Measurements from ENCODE around the gene TRIO.

The TRIO gene

GRCh38 chr5:14165375-14166106 is 22.4 kb downstream of the TRIO start (continued):
- TF ChIP-seq ZNF830 (tag by site-specific recombination; IDR thresholded peaks at IDR 0.05; ENCODE audit: low read depth) = no peak
- no peak for TF ChIP-seq ZNF514 (tag by site-specific recombination; IDR thresholded peaks at IDR 0.05)
- no peak for TF ChIP-seq ZBTB8A (tag by site-specific recombination; IDR thresholded peaks at IDR 0.05)
- TF ChIP-seq ZNF398 (tag by site-specific recombination; IDR thresholded peaks at IDR 0.05) = no peak
- no peak for TF ChIP-seq ZNF529 (tag by site-specific recombination; IDR thresholded peaks at IDR 0.05; ENCODE audit: insufficient replicate concordance)
- peak; percentile 87 for TF ChIP-seq ZNF692 (tag by site-specific recombination; IDR thresholded peaks at IDR 0.05)
- no peak for TF ChIP-seq EGR2 (tag by site-specific recombination; IDR thresholded peaks at IDR 0.05; ENCODE audit: low read depth)
- peak; percentile 37; the same call in 1 of the 2 replicates for TF ChIP-seq IKZF3 (tag by site-specific recombination; IDR thresholded peaks at IDR 0.05)
- peak; percentile 36; the same call in 1 of the 2 replicates for TF ChIP-seq ZEB2 (tag by site-specific recombination; IDR thresholded peaks at IDR 0.05)
- no peak for TF ChIP-seq ZNF791 (tag by site-specific recombination; IDR thresholded peaks at IDR 0.05)
- no peak for TF ChIP-seq GLI2 (tag by site-specific recombination; IDR thresholded peaks at IDR 0.05; ENCODE audit: borderline replicate concordance, low read depth)
- TF ChIP-seq ZNF629 (tag by site-specific recombination; IDR thresholded peaks at IDR 0.05) = peak; percentile 66
- TF ChIP-seq ZNF654 (tag by site-specific recombination; IDR thresholded peaks at IDR 0.05; ENCODE audit: low read depth) = 0 out of 2 replicates have a peak, but pooled peaks have one; percentile 11
- TF ChIP-seq ZNF394 (tag by site-specific recombination; IDR thresholded peaks at IDR 0.05; ENCODE audit: borderline replicate concordance) = peak; percentile 15; the same call in 1 of the 2 replicates
- TF ChIP-seq ZBTB6 (tag by site-specific recombination; IDR thresholded peaks at IDR 0.05) = no peak
- TF ChIP-seq ZNF184 (tag by site-specific recombination; IDR thresholded peaks at IDR 0.05) = 0 out of 2 replicates have a peak, but pooled peaks have one; percentile 64
- TF ChIP-seq ZBTB21 (tag by site-specific recombination; IDR thresholded peaks at IDR 0.05) = no peak
- no peak for TF ChIP-seq SP2 (tag by site-specific recombination; IDR thresholded peaks at IDR 0.05)
- TF ChIP-seq ZBTB44 (tag by site-specific recombination; IDR thresholded peaks at IDR 0.05) = no peak
- TF ChIP-seq KLF7 (tag by site-specific recombination; IDR thresholded peaks at IDR 0.05; ENCODE audit: borderline replicate concordance) = no peak
- TF ChIP-seq ZNF707 (tag by site-specific recombination; IDR thresholded peaks at IDR 0.05) = no peak
- no peak for TF ChIP-seq ZNF776 (tag by site-specific recombination; IDR thresholded peaks at IDR 0.05; ENCODE audit: borderline replicate concordance)
- TF ChIP-seq ZSCAN30 (tag by site-specific recombination; IDR thresholded peaks at IDR 0.05) = no peak
- TF ChIP-seq ZNF585B (tag by site-specific recombination; IDR thresholded peaks at IDR 0.05) = no peak
- TF ChIP-seq SP3 (tag by site-specific recombination; IDR thresholded peaks at IDR 0.05) = no peak
- no peak for TF ChIP-seq ZNF148 (tag by site-specific recombination; IDR thresholded peaks at IDR 0.05; ENCODE audit: borderline replicate concordance)
- no peak for TF ChIP-seq OVOL3 (tag by site-specific recombination; IDR thresholded peaks at IDR 0.05)
- peak; percentile 90 for TF ChIP-seq ZNF366 (tag by site-specific recombination; conservative IDR thresholded peaks at IDR 0.05)
- no peak for TF ChIP-seq ZNF132 (tag by site-specific recombination; IDR thresholded peaks at IDR 0.05; ENCODE audit: borderline replicate concordance)
- no peak for TF ChIP-seq ZNF341 (tag by site-specific recombination; IDR thresholded peaks at IDR 0.05; ENCODE audit: low read depth)
- 0 out of 2 replicates have a peak, but pooled peaks have one; percentile 28 for TF ChIP-seq ZBTB48 (tag by site-specific recombination; IDR thresholded peaks at IDR 0.05)
- no peak for TF ChIP-seq ZNF169 (tag by site-specific recombination; IDR thresholded peaks at IDR 0.05)
- TF ChIP-seq ZNF133 (tag by site-specific recombination; IDR thresholded peaks at IDR 0.05) = no peak
